ENCODE data around the gene TMEM109.

GRCh38 chr11:60912851-60913528 is 968 bp upstream of the TMEM109 start:
- TF ChIP-seq SUZ12 (IDR thresholded peaks at IDR 0.05; ENCODE audit: extremely low read depth, insufficient read depth, insufficient read length) (no peak), ZNF274 (IDR thresholded peaks at IDR 0.05; ENCODE audit: low read depth, low read length) (no peak), YY1 (IDR thresholded peaks at IDR 0.05; ENCODE audit: insufficient read depth, insufficient read length) (no peak)
